HepG2 (cell line): ENCODE data around the gene ZNF786. TPM values are rescaled to one million over a fixed set of nuclear protein-coding genes. Genes with fewer than 3 reads are reported as not detected.

Experiments
- ATAC-seq: fragments of 200-7000 bp; cut with Tn5 transposase; 3 replicates; pipeline ENCODE4 v1.9.1; 2020; ENCODE audit warnings: mild to moderate bottlenecking, moderate library complexity
- BruUV-seq: library from RNA; stranded (reverse); fragments of 400-500 nt; replicated peaks from 2 replicates; lab custom pipeline; 2021; lab: Mats Ljungman, UMichigan
- CTCF ChIA-PET: fragments of 300-600 bp; formaldehyde crosslinking; extraction: SDS; loops from one replicate; lab custom pipeline; 2021; ENCODE audit warnings: low total read pairs, inconsistent platforms, low intra/inter-chr PET ratio; lab: Yijun Ruan, JAX
- POLR2A ChIA-PET: fragments of 350-600 bp; sonication (Branson Sonifier 250); formaldehyde crosslinking; loops from one replicate; lab custom pipeline; 2020; ENCODE audit warnings: antibody characterized with exemption, inconsistent platforms; lab: Yijun Ruan, JAX
- DNase-seq: peaks from one replicate; pipeline ENCODE4 v3.0.0-alpha.2; 2015; ENCODE audit warnings: low spot score
- FAIRE-seq: peaks from 3 replicates; lab custom pipeline; 2011; peaks lifted over from hg19 to GRCh38; lab: Jason Lieb, UNC
- H2AFZ ChIP-seq: one replicate; pipeline ENCODE4 v1.6.1; 2011; ENCODE audit warnings: low read length, inconsistent platforms
- H3K27ac ChIP-seq: fragments of 300-600 bp; 3 replicates; pipeline ENCODE4 v1.8.0; 2011; ENCODE audit warnings: mixed run types, mild to moderate bottlenecking, mixed read lengths, low read length, inconsistent platforms; ENCODE audit not compliant: insufficient read depth; ENCODE audit errors: extremely low read length
- H3K27me3 ChIP-seq, 2 experiments: fragments of 200-600 bp in 1 of 2; 2 replicates in 1 of 2; 3 replicates in 1 of 2; pipeline versions ENCODE4 v1.6.0 to v1.8.0; 2011; ENCODE audit warnings: low read length in 2 of 2, mild to moderate bottlenecking in 2 of 2, moderate library complexity in 2 of 2, inconsistent platforms in 1 of 2; ENCODE audit not compliant: insufficient read depth in 2 of 2, control insufficient read depth in 1 of 2
- H3K36me3 ChIP-seq, 2 experiments: fragments of 200-600 bp in 1 of 2; replicated peaks in 1 of 2; 2 replicates in 1 of 2; 3 replicates in 1 of 2; pipeline versions ENCODE4 v1.5.1 to v1.8.0; 2011; ENCODE audit warnings: low read length in 2 of 2, inconsistent platforms in 1 of 2; ENCODE audit not compliant: insufficient read depth in 2 of 2, control insufficient read depth in 1 of 2
- H3K4me1 ChIP-seq: 2 replicates; pipeline ENCODE4 v1.5.1; 2012; ENCODE audit warnings: low read length, inconsistent platforms; ENCODE audit not compliant: insufficient read depth
- H3K4me2 ChIP-seq: 2 replicates; pipeline ENCODE4 v1.6.0; 2011; ENCODE audit warnings: low read depth, low read length, inconsistent platforms
- H3K4me3 ChIP-seq, 3 experiments: fragments of 200-600 bp in 1 of 3; sonication (generic), shearing (Covaris generic) in 1 of 3; replicated peaks in 1 of 3; 2 replicates each; pipeline ENCODE4 v1.5.1; 2011 to 2016; ENCODE audit warnings: low read length in 3 of 3, inconsistent platforms in 2 of 3, low read depth in 2 of 3, mild to moderate bottlenecking in 2 of 3, control low read depth in 1 of 3, mixed read lengths in 1 of 3; ENCODE audit not compliant: insufficient read depth in 1 of 3
- H3K79me2 ChIP-seq: one replicate; pipeline ENCODE4 v1.6.1; 2011; ENCODE audit warnings: low read length, inconsistent platforms; ENCODE audit not compliant: insufficient read depth
- H3K9ac ChIP-seq: 2 replicates; pipeline ENCODE4 v1.6.0; 2011; ENCODE audit warnings: mild to moderate bottlenecking, low read depth, low read length, inconsistent platforms; ENCODE audit not compliant: insufficient read depth
- H3K9me3 ChIP-seq: 2 replicates; pipeline ENCODE4 v1.5.1; 2012; ENCODE audit warnings: mild to moderate bottlenecking, low read length
- H4K20me1 ChIP-seq: 2 replicates; pipeline ENCODE4 v1.6.0; 2011; ENCODE audit warnings: inconsistent platforms, mild to moderate bottlenecking, low read length, moderate library complexity; ENCODE audit not compliant: insufficient read depth
- CBX5 ChIP-seq: sonication (generic); formaldehyde crosslinking; IDR thresholded peaks from 2 replicates; pipeline ENCODE4 v1.4.0; 2020; ENCODE audit warnings: missing genetic modification reagents, borderline replicate concordance
- CREM ChIP-seq, 2 experiments: sonication (generic) in 1 of 2; formaldehyde crosslinking in 1 of 2; IDR thresholded peaks; 2 replicates each; pipeline versions ENCODE4 v1.4.0 to v1.6.1; 2016 to 2020; ENCODE audit warnings: antibody characterized with exemption in 1 of 2, mild to moderate bottlenecking in 1 of 2, missing genetic modification reagents in 1 of 2
- GPN1 ChIP-seq: sonication (generic); formaldehyde crosslinking; IDR thresholded peaks from 2 replicates; pipeline ENCODE4 v1.5.1; 2020; ENCODE audit warnings: missing genetic modification reagents, borderline replicate concordance
- HCFC1 ChIP-seq: fragments of 150-350 bp; IDR thresholded peaks from 2 replicates; pipeline ENCODE4 v1.6.1; 2014; ENCODE audit warnings: low read depth, low read length
- HOXA7 ChIP-seq: sonication (generic); formaldehyde crosslinking; IDR thresholded peaks from 2 replicates; pipeline ENCODE4 v1.8.1; 2022; ENCODE audit warnings: mild to moderate bottlenecking, missing genetic modification reagents, moderate library complexity
- MXI1 ChIP-seq: IDR thresholded peaks from 3 replicates; pipeline ENCODE4 v1.6.1; 2012; ENCODE audit warnings: low read depth, low read length, inconsistent platforms, borderline replicate concordance
- POLR2A ChIP-seq, 2 experiments: IDR thresholded peaks; 2 replicates each; pipeline ENCODE4 v1.6.1; 2011; ENCODE audit warnings: low read depth in 2 of 2, low read length in 2 of 2, mild to moderate bottlenecking in 1 of 2, moderate library complexity in 1 of 2; ENCODE audit not compliant: insufficient read depth in 1 of 2
- ZMAT3 ChIP-seq: sonication (generic); formaldehyde crosslinking; conservative IDR thresholded peaks from 2 replicates; pipeline ENCODE4 v1.7.0; 2021; ENCODE audit warnings: missing genetic modification reagents
- ZNF296 ChIP-seq: sonication (generic); formaldehyde crosslinking; conservative IDR thresholded peaks from 2 replicates; pipeline ENCODE4 v1.5.0; 2020; ENCODE audit warnings: mild to moderate bottlenecking, missing genetic modification reagents
- ZNF34 ChIP-seq: sonication (generic); formaldehyde crosslinking; IDR thresholded peaks from 2 replicates; pipeline ENCODE4 v1.4.0; 2020; ENCODE audit warnings: mild to moderate bottlenecking, missing genetic modification reagents, borderline replicate concordance
- ZNF616 ChIP-seq: sonication (generic); formaldehyde crosslinking; IDR thresholded peaks from 2 replicates; pipeline ENCODE4 v1.5.0; 2020; ENCODE audit warnings: low read depth, mild to moderate bottlenecking, missing genetic modification reagents
- WGBS: methylation state at CpG from one replicate; pipeline ENCODE4 v1.1.6; 2017; ENCODE audit warnings: low lambda C conversion rate; 5-methylcytosine and 5-hydroxymethylcytosine counted together
- in situ Hi-C: cut with HindIII; loops from 2 replicates; pipeline ENCODE4 v1.10.0; 2017; ENCODE audit warnings: low pct_unique_long_range_greater_than_20kb; ENCODE audit not compliant: extremely low pct_ligation_motif_present
- intact Hi-C: fragments of 100-400 bp; cut with micrococcal nuclease; formaldehyde crosslinking; loops from one replicate; pipeline ENCODE4 v1.10.0; 2022; ENCODE audit not compliant: unreplicated experiment
- polyA plus RNA-seq, 8 experiments: library from polyadenylated mRNA; depleted of rRNA in 3 of 8; stranded (reverse) in 7 of 8; unstranded in 1 of 8; fragments of >200 nt; fragmentation: Illumina TruSeq in 4 of 8; extraction: Trizol in 4 of 8; gene quantifications; 2 replicates each; pipeline versions ENCODE4 v1.2.1 to v1.2.3, GENCODE V29; 2011 to 2016; ENCODE audit warnings: low read depth in 4 of 8, missing spikeins in 1 of 8, mixed read lengths in 1 of 8; ENCODE audit not compliant: insufficient read depth in 1 of 8
- total RNA-seq, 5 experiments: library from RNA; depleted of rRNA; stranded (reverse); fragments of >200 nt; fragmentation: Illumina TruSeq; extraction: Trizol; gene quantifications; 2 replicates each; pipeline ENCODE4 v1.2.3, GENCODE V29; 2016; ENCODE audit warnings: low read depth in 1 of 5
- TF ChIP-seq, protein P1 (sequence below): sonication (generic); formaldehyde crosslinking; IDR thresholded peaks from 2 replicates; pipeline ENCODE4 v1.8.0; 2022; ENCODE audit warnings: missing genetic modification reagents, low read depth, mild to moderate bottlenecking, borderline replicate concordance
- TF ChIP-seq, protein P2 (sequence below): sonication (generic); formaldehyde crosslinking; conservative IDR thresholded peaks from 2 replicates; pipeline ENCODE4 v1.4.0; 2020; ENCODE audit warnings: missing genetic modification reagents
- TF ChIP-seq, protein P3 (sequence below): sonication (generic); formaldehyde crosslinking; IDR thresholded peaks from 2 replicates; pipeline ENCODE4 v1.9.0; 2021; ENCODE audit warnings: missing genetic modification reagents, borderline replicate concordance
- TF ChIP-seq, protein P4 (sequence below): sonication (generic); formaldehyde crosslinking; IDR thresholded peaks from 2 replicates; pipeline ENCODE4 v1.4.0; 2020; ENCODE audit warnings: missing genetic modification reagents

The ZNF786 gene
- total and polyA plus RNA-seq, 2 of the 13 experiments (the other 11 are each of a cell fraction or from before 2014, with no cell fraction given) = 2.0 to 4.0 TPM

DNA sequence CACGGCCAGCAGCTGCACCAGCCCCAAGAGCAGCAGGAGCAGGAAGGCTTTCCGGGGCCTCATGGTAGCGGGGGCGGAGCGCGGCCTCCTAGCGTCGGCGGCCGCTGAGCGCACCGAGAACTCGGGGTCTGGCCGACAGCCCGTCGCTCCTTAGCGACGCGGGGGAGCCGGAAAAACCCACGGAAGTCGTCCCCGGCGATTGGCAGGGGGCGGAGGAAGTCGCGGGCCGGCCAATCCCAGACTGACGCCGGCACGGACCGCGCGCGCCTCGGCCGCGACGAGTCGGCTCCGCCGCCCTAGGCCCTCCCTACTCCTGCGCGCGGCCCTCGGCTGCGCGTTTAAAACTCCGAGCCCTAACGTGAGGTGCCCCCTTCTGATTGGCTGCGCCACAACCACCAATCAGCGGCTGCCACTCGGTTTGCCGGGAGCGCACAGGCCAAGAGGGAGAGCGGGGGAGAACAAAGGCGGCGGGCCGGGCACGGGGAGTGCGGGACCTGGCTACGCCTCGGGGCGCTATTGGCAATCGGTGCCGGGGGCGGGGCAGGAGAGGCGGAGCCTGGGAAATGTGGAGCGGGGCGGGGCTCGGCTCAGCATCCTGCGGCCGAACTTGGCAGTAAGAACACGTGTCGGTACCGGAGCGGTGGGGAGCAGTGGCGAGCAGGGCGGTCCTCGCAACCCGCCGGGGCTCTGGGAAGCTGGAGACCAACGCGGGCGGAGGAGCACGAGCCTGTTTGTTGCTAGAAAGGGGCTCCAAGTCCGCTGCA is 62.0 kb downstream of the ZNF786 start, which contains the start of gene PDIA4:
TSS of gene PDIA4 (minus strand) at position 160 of the 764 bp plus-strand sequence. CDS start at position 63, 97 bp downstream.
- 0% methylated on average over 12 of the region's 87 CpGs for WGBS
- Histone ChIP-seq H2AFZ (peak within 1 kb of the TSS; percentile 86), H3K79me2 (peaks cover 40% of the 10 kb centered on the region), H3K4me1 (peaks cover 42% of the 10 kb centered on the region), H4K20me1 (no peaks in the 10 kb centered on the region; the same call in 1 of the 2 replicates), H3K4me2 (peak within 1 kb of the TSS; percentile 86), H3K9me3 (no peaks in the 10 kb centered on the region), H3K9ac (peak within 1 kb of the TSS; percentile 96), H3K4me3 (peak within 1 kb of the TSS; percentile 90 to 95 (median 93)), H3K27me3 (no peaks in the 10 kb centered on the region; a peak in 1 of 5 replicates), H3K27ac (peak within 1 kb of the TSS; percentile 95), H3K36me3 (peaks cover 3 to 14% of the 10 kb centered on the region in 2 experiments; a peak in 3 of 5 replicates)
- DNase-seq (peak; percentile 98), FAIRE-seq (peak; percentile 87), ATAC-seq (peak; percentile 95)
- BruUV-seq = no TSS peak
- CTCF ChIA-PET = interaction anchor here (1.1 kb wide), 1 partner anchor 23 kb away, joined by 3 read pairs; no protein-coding TSS in a partner anchor
- POLR2A ChIA-PET = interaction anchor here (1.1 to 2.7 kb wide), 4 partner anchors 20 to 431 kb away, joined by 3 to 13 read pairs (median 4); no protein-coding TSS in a partner anchor
- in situ Hi-C loops = no loop called here
- intact Hi-C loops = loop anchor here (1.0 to 2.0 kb wide), 3 partner anchors 37 to 62 kb away; partner anchors contain the start of gene ZNF786
- TF ChIP-seq CBX5 (CRISPR knock-in tag) = no peak
- TF ChIP-seq ZNF296 (CRISPR knock-in tag) = no peak
- 0 out of 2 replicates have a peak, but pooled peaks have one; percentile 38 for TF ChIP-seq ZNF34 (CRISPR knock-in tag)
- TF ChIP-seq ZMAT3 (CRISPR knock-in tag) = peak; percentile 69; the same call in 1 of the 2 replicates
- TF ChIP-seq, protein P1, sequence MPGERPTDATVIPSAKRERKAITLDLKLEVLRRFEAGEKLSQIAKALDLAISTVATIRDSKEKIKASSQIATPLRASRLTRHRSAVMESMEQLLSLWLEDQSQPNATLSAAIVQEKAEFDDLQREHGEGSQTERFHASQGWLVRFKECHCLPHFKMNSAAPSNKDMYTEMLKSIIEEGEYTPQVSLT = no peak; the same call in 1 of the 2 replicates
- TF ChIP-seq, protein P2, sequence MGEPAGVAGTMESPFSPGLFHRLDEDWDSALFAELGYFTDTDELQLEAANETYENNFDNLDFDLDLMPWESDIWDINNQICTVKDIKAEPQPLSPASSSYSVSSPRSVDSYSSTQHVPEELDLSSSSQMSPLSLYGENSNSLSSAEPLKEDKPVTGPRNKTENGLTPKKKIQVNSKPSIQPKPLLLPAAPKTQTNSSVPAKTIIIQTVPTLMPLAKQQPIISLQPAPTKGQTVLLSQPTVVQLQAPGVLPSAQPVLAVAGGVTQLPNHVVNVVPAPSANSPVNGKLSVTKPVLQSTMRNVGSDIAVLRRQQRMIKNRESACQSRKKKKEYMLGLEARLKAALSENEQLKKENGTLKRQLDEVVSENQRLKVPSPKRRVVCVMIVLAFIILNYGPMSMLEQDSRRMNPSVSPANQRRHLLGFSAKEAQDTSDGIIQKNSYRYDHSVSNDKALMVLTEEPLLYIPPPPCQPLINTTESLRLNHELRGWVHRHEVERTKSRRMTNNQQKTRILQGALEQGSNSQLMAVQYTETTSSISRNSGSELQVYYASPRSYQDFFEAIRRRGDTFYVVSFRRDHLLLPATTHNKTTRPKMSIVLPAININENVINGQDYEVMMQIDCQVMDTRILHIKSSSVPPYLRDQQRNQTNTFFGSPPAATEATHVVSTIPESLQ (CRISPR knock-in tag) = no peak
- peak; percentile 88 to 90 for TF ChIP-seq POLR2A (IDR thresholded peaks at IDR 0.05; ENCODE audit: insufficient read depth in 1 of 2, low read depth in 2 of 2, low read length in 2 of 2)
- TF ChIP-seq HCFC1 = peak; percentile 20; the same call in 1 of the 2 replicates
- peak; percentile 97 for TF ChIP-seq MXI1
- TF ChIP-seq, protein P3, sequence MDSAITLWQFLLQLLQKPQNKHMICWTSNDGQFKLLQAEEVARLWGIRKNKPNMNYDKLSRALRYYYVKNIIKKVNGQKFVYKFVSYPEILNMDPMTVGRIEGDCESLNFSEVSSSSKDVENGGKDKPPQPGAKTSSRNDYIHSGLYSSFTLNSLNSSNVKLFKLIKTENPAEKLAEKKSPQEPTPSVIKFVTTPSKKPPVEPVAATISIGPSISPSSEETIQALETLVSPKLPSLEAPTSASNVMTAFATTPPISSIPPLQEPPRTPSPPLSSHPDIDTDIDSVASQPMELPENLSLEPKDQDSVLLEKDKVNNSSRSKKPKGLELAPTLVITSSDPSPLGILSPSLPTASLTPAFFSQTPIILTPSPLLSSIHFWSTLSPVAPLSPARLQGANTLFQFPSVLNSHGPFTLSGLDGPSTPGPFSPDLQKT = peak; percentile 41; the same call in 1 of the 2 replicates
- TF ChIP-seq, protein P4, sequence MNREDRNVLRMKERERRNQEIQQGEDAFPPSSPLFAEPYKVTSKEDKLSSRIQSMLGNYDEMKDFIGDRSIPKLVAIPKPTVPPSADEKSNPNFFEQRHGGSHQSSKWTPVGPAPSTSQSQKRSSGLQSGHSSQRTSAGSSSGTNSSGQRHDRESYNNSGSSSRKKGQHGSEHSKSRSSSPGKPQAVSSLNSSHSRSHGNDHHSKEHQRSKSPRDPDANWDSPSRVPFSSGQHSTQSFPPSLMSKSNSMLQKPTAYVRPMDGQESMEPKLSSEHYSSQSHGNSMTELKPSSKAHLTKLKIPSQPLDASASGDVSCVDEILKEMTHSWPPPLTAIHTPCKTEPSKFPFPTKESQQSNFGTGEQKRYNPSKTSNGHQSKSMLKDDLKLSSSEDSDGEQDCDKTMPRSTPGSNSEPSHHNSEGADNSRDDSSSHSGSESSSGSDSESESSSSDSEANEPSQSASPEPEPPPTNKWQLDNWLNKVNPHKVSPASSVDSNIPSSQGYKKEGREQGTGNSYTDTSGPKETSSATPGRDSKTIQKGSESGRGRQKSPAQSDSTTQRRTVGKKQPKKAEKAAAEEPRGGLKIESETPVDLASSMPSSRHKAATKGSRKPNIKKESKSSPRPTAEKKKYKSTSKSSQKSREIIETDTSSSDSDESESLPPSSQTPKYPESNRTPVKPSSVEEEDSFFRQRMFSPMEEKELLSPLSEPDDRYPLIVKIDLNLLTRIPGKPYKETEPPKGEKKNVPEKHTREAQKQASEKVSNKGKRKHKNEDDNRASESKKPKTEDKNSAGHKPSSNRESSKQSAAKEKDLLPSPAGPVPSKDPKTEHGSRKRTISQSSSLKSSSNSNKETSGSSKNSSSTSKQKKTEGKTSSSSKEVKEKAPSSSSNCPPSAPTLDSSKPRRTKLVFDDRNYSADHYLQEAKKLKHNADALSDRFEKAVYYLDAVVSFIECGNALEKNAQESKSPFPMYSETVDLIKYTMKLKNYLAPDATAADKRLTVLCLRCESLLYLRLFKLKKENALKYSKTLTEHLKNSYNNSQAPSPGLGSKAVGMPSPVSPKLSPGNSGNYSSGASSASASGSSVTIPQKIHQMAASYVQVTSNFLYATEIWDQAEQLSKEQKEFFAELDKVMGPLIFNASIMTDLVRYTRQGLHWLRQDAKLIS (CRISPR knock-in tag) = peak; percentile 27; the same call in 1 of the 2 replicates
- no peak for TF ChIP-seq GPN1 (CRISPR knock-in tag)
- TF ChIP-seq HOXA7 (CRISPR knock-in tag) = 0 out of 2 replicates have a peak, but pooled peaks have one; percentile 7
- 0 out of 2 replicates have a peak, but pooled peaks have one; percentile 48 for TF ChIP-seq ZNF616
- TF ChIP-seq CREM (IDR thresholded peaks at IDR 0.05) = peak; percentile 42
- no peak; the same call in 1 of the 2 replicates for TF ChIP-seq CREM (CRISPR knock-in tag; IDR thresholded peaks at IDR 0.05)
